Trophoblast cell (in vitro differentiated cells and primary cell): Measurements from ENCODE around the gene RPL37A.

ENCODE experiments used
- DNase-seq, 2 donors: peaks; one replicate each; pipeline ENCODE4 v3.0.0-alpha.2; 2016
- H2AFZ ChIP-seq: 2 replicates; pipeline ENCODE4 v1.6.1; 2013; ENCODE audit warnings: low read length, moderate library complexity, mild to moderate bottlenecking; ENCODE audit not compliant: insufficient read depth, poor library complexity
- H2AK5ac ChIP-seq: 2 replicates; pipeline ENCODE4 v1.6.1; 2013; ENCODE audit warnings: mild to moderate bottlenecking, low read length
- H2BK120ac ChIP-seq: 2 replicates; pipeline ENCODE4 v1.6.1; 2013; ENCODE audit warnings: low read length, mild to moderate bottlenecking, moderate library complexity; ENCODE audit not compliant: insufficient read depth, poor library complexity
- H2BK12ac ChIP-seq: 2 replicates; pipeline ENCODE4 v1.6.1; 2013; ENCODE audit warnings: mild to moderate bottlenecking, low read length, moderate library complexity
- H2BK5ac ChIP-seq: 2 replicates; pipeline ENCODE4 v1.6.1; 2013; ENCODE audit warnings: low read length, low read depth, moderate library complexity, mild to moderate bottlenecking; ENCODE audit not compliant: poor library complexity
- H3K14ac ChIP-seq: 2 replicates; pipeline ENCODE4 v1.6.1; 2013; ENCODE audit warnings: mild to moderate bottlenecking, low read length
- H3K18ac ChIP-seq: 2 replicates; pipeline ENCODE4 v1.6.1; 2013; ENCODE audit warnings: mild to moderate bottlenecking, low read length
- H3K23ac ChIP-seq: 2 replicates; pipeline ENCODE4 v1.6.1; 2013; ENCODE audit warnings: low read length
- H3K27ac ChIP-seq: 2 replicates; pipeline ENCODE4 v1.5.1; 2013; ENCODE audit warnings: low read depth, mild to moderate bottlenecking, inconsistent platforms, low read length, moderate library complexity
- H3K27me3 ChIP-seq: 2 replicates; pipeline ENCODE4 v1.6.1; 2013; ENCODE audit warnings: inconsistent platforms, mild to moderate bottlenecking, low read length, moderate library complexity; ENCODE audit not compliant: insufficient read depth
- H3K36me3 ChIP-seq, 2 experiments: 1 replicate in 1 of 2; 2 replicates in 1 of 2; pipeline ENCODE4 v1.6.1; 2013; ENCODE audit warnings: low read length in 2 of 2, mild to moderate bottlenecking in 2 of 2, moderate library complexity in 1 of 2; ENCODE audit not compliant: insufficient read depth in 2 of 2, control insufficient read depth in 1 of 2
- H3K4ac ChIP-seq: 2 replicates; pipeline ENCODE4 v1.6.1; 2013; ENCODE audit warnings: low read depth, mild to moderate bottlenecking, low read length, moderate library complexity
- H3K4me1 ChIP-seq, 2 experiments: 1 replicate in 1 of 2; 2 replicates in 1 of 2; pipeline ENCODE4 v1.6.1; 2013; ENCODE audit warnings: low read length in 2 of 2, mild to moderate bottlenecking in 2 of 2, moderate library complexity in 1 of 2; ENCODE audit not compliant: insufficient read depth in 2 of 2, control insufficient read depth in 1 of 2
- H3K4me2 ChIP-seq: 2 replicates; pipeline ENCODE4 v1.6.1; 2013; ENCODE audit warnings: inconsistent platforms, mild to moderate bottlenecking, low read length, moderate library complexity
- H3K4me3 ChIP-seq: 2 replicates; pipeline ENCODE4 v1.5.1; 2013; ENCODE audit warnings: mild to moderate bottlenecking, low read depth, low read length, inconsistent platforms
- H3K79me1 ChIP-seq: one replicate; pipeline ENCODE4 v1.6.1; 2013; ENCODE audit warnings: low read length
- H3K79me2 ChIP-seq: 2 replicates; pipeline ENCODE4 v1.6.1; 2013; ENCODE audit warnings: low read length, mild to moderate bottlenecking; ENCODE audit not compliant: control insufficient read depth, insufficient read depth, poor library complexity
- H3K9ac ChIP-seq: 2 replicates; pipeline ENCODE4 v1.6.1; 2013; ENCODE audit warnings: mild to moderate bottlenecking, low read length
- H3K9me3 ChIP-seq: 2 replicates; pipeline ENCODE4 v1.6.1; 2013; ENCODE audit warnings: low read depth, mild to moderate bottlenecking, control low read depth, inconsistent platforms, low read length; ENCODE audit not compliant: insufficient read depth
- H4K12ac ChIP-seq: 2 replicates; pipeline ENCODE4 v1.6.1; 2013; ENCODE audit warnings: low read depth, mild to moderate bottlenecking, low read length, moderate library complexity
- H4K8ac ChIP-seq: 2 replicates; pipeline ENCODE4 v1.6.1; 2013; ENCODE audit warnings: low read depth, mild to moderate bottlenecking, low read length, moderate library complexity
- H4K91ac ChIP-seq: one replicate; pipeline ENCODE4 v1.6.1; 2013; ENCODE audit warnings: low read depth, mild to moderate bottlenecking, low read length, moderate library complexity
- WGBS: extraction: QIAGEN DNeasy Blood & Tissue Kit; methylation state at CpG from one replicate; pipeline ENCODE4 v1.1.7; 2013; ENCODE audit warnings: missing lambda C conversion rate; ENCODE audit not compliant: insufficient read length, insufficient coverage; ENCODE audit errors: extremely low coverage; 5-methylcytosine and 5-hydroxymethylcytosine counted together

The RPL37A gene

DNA sequence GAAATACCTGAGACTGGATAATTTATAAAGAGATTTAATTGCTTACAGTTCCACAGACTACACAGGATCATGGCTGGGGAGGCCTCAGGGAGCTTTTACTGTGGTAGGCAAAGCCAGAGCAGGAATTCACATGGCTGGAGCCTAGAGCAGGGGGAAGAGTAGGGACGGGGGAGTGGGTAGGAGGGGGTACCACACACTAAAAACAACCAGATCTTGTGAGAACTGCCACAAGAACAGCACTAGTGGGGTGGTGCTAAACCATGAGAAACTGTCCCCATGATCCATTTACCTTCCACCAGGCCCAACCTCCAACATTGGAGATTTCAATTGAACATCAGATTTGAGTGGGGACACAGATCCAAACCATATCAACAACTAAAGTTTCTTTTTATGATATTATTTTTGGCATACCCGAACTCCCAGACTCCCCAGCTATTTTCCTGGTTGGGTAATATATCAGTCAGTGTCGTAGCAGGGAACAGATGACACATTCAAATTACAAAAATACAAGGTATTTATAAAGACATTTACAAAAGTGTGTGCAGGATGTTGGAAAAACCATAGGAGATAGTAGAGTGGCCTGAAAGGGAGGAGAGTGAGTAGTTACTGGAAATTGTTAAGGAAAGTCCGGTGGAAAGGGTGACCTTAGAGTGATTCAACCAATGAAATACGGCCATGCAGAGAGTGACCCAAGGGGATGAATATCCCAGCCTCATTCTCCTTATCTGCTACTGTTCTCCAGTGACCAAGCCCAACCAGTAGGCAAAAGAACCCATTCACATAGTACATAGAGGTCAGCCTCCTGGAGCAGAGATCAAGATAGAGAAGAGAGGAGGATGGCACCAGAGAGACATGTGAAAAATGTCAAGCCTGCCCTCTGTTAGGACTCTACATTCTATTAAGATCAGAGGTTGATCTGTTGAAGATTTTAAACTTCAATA, 8.8 kb downstream of the RPL37A start:
- H3K9me3 ChIP-seq: no peaks in the 10 kb centered on the region
- no peak overlapping the region for H2BK12ac ChIP-seq
- no peaks in the 10 kb centered on the region for H3K79me2 ChIP-seq
- H3K4ac ChIP-seq: no peak overlapping the region
- no peak overlapping the region for H2AK5ac ChIP-seq
- WGBS: no CpG with 5 or more reads among the region's 5 CpGs
- no peak overlapping the region for H3K14ac ChIP-seq
- H3K4me3 ChIP-seq: no peak overlapping the region
- no peak overlapping the region for H3K27ac ChIP-seq
- no peak overlapping the region for H2BK5ac ChIP-seq
- H3K4me1 ChIP-seq: no peaks in the 10 kb centered on the region
- no peak overlapping the region for H2BK120ac ChIP-seq
- H3K79me1 ChIP-seq: no peaks in the 10 kb centered on the region
- no peak overlapping the region for H3K4me2 ChIP-seq
- no peak overlapping the region for H3K9ac ChIP-seq
- no peak overlapping the region for H4K91ac ChIP-seq
- peaks cover 10 to 29% of the 10 kb centered on the region in 2 experiments for H3K36me3 ChIP-seq
- DNase-seq: no peak
- no peak overlapping the region for H3K23ac ChIP-seq
- H3K18ac ChIP-seq: no peak overlapping the region
- no peaks in the 10 kb centered on the region for H3K27me3 ChIP-seq
- no peak overlapping the region for H2AFZ ChIP-seq
- no peak overlapping the region for H4K8ac ChIP-seq
- H4K12ac ChIP-seq: no peak overlapping the region

DNA sequence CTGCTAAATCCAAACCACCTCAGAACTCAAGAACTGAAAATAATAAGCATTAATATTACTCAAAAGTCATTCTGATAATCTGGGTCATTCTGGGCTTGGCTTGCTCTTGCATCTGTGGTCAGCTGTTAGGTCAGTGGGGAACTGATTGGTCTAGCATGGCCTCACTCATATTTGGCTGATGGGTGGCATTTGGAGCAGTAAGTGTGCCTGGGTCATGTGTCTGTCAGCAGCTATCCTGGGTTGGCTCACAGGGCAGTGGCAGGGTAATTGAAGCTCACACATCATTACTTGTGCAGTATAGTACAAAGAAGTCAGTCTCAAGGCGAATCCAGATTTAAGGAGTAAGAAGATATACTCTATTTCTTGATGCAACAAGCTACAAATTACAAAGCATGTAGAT, 9.6 kb downstream of the RPL37A start:
- no peak overlapping the region for H2BK120ac ChIP-seq
- H3K9ac ChIP-seq: no peak overlapping the region
- H2BK5ac ChIP-seq: no peak overlapping the region
- H3K4me3 ChIP-seq: no peak overlapping the region
- H3K23ac ChIP-seq: peak overlapping the region; percentile 5
- H3K27ac ChIP-seq: no peak overlapping the region
- no peak overlapping the region for H4K12ac ChIP-seq
- H4K8ac ChIP-seq: no peak overlapping the region
- H2BK12ac ChIP-seq: no peak overlapping the region
- H3K79me2 ChIP-seq: no peaks in the 10 kb centered on the region
- H3K4me2 ChIP-seq: no peak overlapping the region
- H2AFZ ChIP-seq: no peak overlapping the region
- no peaks in the 10 kb centered on the region for H3K79me1 ChIP-seq
- H3K14ac ChIP-seq: no peak overlapping the region
- H3K36me3 ChIP-seq: peaks cover 8 to 23% of the 10 kb centered on the region in 2 experiments
- DNase-seq: no peak
- no peak overlapping the region for H3K4ac ChIP-seq
- no peaks in the 10 kb centered on the region for H3K4me1 ChIP-seq
- no peak overlapping the region for H2AK5ac ChIP-seq
- no CpG with 5 or more reads among the region's 1 CpG for WGBS
- no peaks in the 10 kb centered on the region for H3K9me3 ChIP-seq
- no peaks in the 10 kb centered on the region for H3K27me3 ChIP-seq
- H3K18ac ChIP-seq: no peak overlapping the region
- H4K91ac ChIP-seq: no peak overlapping the region

DNA sequence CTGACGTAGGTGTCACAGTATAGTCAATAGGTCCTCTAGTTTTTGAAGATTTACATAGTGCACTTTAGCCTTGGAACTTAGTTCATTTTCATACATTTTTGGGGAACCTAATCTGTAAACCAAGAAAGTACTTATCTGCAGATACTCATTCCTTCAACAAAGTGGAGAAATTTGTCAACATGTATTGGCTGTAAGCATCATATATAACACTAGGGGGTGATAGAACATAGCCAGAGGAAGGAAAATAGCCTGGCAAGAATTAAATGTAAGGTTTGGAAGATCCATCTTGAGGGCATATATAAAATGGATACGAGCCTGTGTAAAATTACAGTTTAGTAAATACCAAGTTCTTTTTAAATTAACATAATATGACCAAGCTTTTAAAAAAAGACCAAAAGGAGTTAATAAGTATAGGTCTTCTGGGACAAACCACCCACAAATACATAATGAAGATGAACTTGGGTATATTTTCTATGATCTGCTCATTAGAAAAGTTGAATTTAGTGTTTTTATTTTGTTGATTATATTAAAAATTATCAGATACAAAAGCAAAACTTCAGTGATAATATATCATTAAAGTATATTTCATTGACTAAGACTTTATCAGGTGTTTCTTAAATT, 18.2 kb downstream of the RPL37A start:
- H3K4me3 ChIP-seq: no peak overlapping the region
- H2AFZ ChIP-seq: no peak overlapping the region
- DNase-seq: peak in 1 of 2 donors; percentile 56
- no peaks in the 10 kb centered on the region for H3K79me2 ChIP-seq
- peaks cover 0 to 7% of the 10 kb centered on the region in 2 experiments for H3K36me3 ChIP-seq
- no peak overlapping the region for H3K18ac ChIP-seq
- H3K9me3 ChIP-seq: no peaks in the 10 kb centered on the region
- H3K79me1 ChIP-seq: no peaks in the 10 kb centered on the region
- no peak overlapping the region for H2AK5ac ChIP-seq
- no peak overlapping the region for H3K4ac ChIP-seq
- no peak overlapping the region for H3K14ac ChIP-seq
- H2BK120ac ChIP-seq: no peak overlapping the region
- H4K91ac ChIP-seq: no peak overlapping the region
- no peak overlapping the region for H4K8ac ChIP-seq
- no peak overlapping the region for H2BK5ac ChIP-seq
- no peaks in the 10 kb centered on the region for H3K27me3 ChIP-seq
- H3K4me2 ChIP-seq: no peak overlapping the region
- H3K9ac ChIP-seq: no peak overlapping the region
- H3K27ac ChIP-seq: no peak overlapping the region
- no CpG with 5 or more reads among the region's 2 CpGs for WGBS
- H3K4me1 ChIP-seq: peaks cover 0 to 8% of the 10 kb centered on the region in 2 experiments
- no peak overlapping the region for H3K23ac ChIP-seq
- no peak overlapping the region for H4K12ac ChIP-seq
- no peak overlapping the region for H2BK12ac ChIP-seq

DNA sequence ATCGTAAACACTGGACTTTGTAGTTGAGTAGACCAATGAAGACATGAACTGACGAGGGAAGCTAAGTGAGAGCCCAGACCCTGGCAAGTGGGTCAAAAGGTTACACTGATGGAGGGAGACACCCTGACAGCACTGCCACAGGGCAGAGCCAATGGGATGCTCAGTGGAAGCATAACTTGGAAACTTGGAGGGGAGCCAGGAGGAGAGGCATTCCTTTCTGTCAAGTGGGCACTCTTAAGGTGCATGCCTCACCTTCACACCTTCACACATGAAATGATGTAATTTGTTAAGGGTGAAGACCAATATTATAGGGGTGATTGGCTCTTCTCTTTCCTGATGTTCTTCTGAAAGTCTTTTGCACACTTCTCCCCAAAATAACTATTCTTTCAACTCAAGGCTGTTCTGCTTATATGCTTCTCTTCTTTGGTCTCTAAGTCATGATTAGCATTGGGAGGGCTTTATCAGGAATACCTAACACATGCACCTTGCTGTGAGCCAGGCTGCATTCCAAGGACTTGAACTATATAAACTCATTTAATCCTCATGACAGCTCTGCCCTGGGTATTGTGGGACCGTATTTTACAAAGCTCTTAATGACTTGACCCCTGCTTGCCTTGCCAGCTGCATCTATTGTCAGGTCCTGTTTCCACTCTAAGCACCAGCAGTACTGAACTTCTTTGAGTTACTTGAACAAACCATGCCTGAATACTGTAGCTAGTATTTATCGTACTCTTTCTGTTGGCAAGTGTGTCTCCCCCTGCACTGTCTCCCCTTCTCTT, 19.0 kb downstream of the RPL37A start:
- Histone ChIP-seq H3K36me3 (peaks cover 0 to 7% of the 10 kb centered on the region in 2 experiments), H3K9me3 (no peaks in the 10 kb centered on the region), H3K4me3 (no peak overlapping the region), H3K79me2 (no peaks in the 10 kb centered on the region), H3K4ac (no peak overlapping the region), H2BK5ac (no peak overlapping the region), H4K12ac (no peak overlapping the region), H3K9ac (no peak overlapping the region), H3K18ac (no peak overlapping the region), H2BK12ac (no peak overlapping the region), H3K79me1 (no peaks in the 10 kb centered on the region), H4K91ac (no peak overlapping the region), H3K27ac (no peak overlapping the region), H3K14ac (no peak overlapping the region), H2AK5ac (no peak overlapping the region), H2AFZ (no peak overlapping the region), H2BK120ac (no peak overlapping the region), H3K4me2 (no peak overlapping the region), H3K23ac (no peak overlapping the region), H3K4me1 (peaks cover 0 to 8% of the 10 kb centered on the region in 2 experiments), H4K8ac (no peak overlapping the region), H3K27me3 (no peaks in the 10 kb centered on the region)
- WGBS: no CpG with 5 or more reads among the region's 4 CpGs
- DNase-seq: no peak
